Endothelial cell of umbilical vein (primary cell): Measurements from ENCODE around the gene KLHL42. TPM values are rescaled to one million over a fixed set of nuclear protein-coding genes. Genes with fewer than 3 reads are reported as not detected.

Experiments used
- BruUV-seq: library from RNA; stranded (reverse); fragments of 400-500 nt; replicated peaks from 2 replicates; lab custom pipeline; 2021; lab: Mats Ljungman, UMichigan
- CTCF ChIA-PET: fragments of 300-600, 350-600 bp; sonication (Branson Sonifier 250); formaldehyde crosslinking; loops from one replicate; lab custom pipeline; 2021; ENCODE audit warnings: antibody characterized with exemption, inconsistent platforms; lab: Charles Lee
- POLR2A ChIA-PET: fragments of 300-600, 350-600 bp; sonication (Branson Sonifier 250); formaldehyde crosslinking; loops from one replicate; lab custom pipeline; 2021; ENCODE audit warnings: antibody characterized with exemption, inconsistent platforms; lab: Charles Lee
- DNase-seq: peaks from one replicate; pipeline ENCODE4 v3.0.0-alpha.2; 2011; ENCODE audit warnings: low read depth, low spot score
- FAIRE-seq: peaks from 2 replicates; lab custom pipeline; 2011; peaks lifted over from hg19 to GRCh38; lab: Jason Lieb, UNC
- H2AFZ ChIP-seq: 2 replicates; pipeline ENCODE4 v1.6.0; 2012; ENCODE audit warnings: low read depth, low read length, control low read depth, inconsistent platforms
- H3K27ac ChIP-seq: 2 replicates; pipeline ENCODE4 v1.5.1; 2011; ENCODE audit warnings: low read depth, mild to moderate bottlenecking, control low read depth, low read length, moderate library complexity; ENCODE audit not compliant: insufficient read depth
- H3K27me3 ChIP-seq, 2 experiments: 2 replicates each; pipeline versions ENCODE4 v1.6.0 to v1.6.1; 2011; ENCODE audit warnings: low read length in 2 of 2, mixed read lengths in 1 of 2; ENCODE audit not compliant: control insufficient read depth in 2 of 2, insufficient read depth in 2 of 2
- H3K36me3 ChIP-seq, 2 experiments: 2 replicates in 1 of 2; 3 replicates in 1 of 2; pipeline ENCODE4 v1.5.1; 2011; ENCODE audit warnings: low read length in 2 of 2, mild to moderate bottlenecking in 1 of 2, moderate library complexity in 1 of 2; ENCODE audit not compliant: control insufficient read depth in 2 of 2, insufficient read depth in 2 of 2; ENCODE audit errors: extremely low read depth in 1 of 2
- H3K4me1 ChIP-seq: 3 replicates; pipeline ENCODE4 v1.5.1; 2011; ENCODE audit warnings: mild to moderate bottlenecking, low read length; ENCODE audit not compliant: control insufficient read depth, insufficient read depth; ENCODE audit errors: extremely low read depth
- H3K4me2 ChIP-seq: 2 replicates; pipeline ENCODE4 v1.6.1; 2011; ENCODE audit warnings: low read length, control low read depth, mixed read lengths; ENCODE audit not compliant: insufficient read depth
- H3K4me3 ChIP-seq, 3 experiments: fragments of 200-600 bp in 1 of 3; sonication (generic), shearing (Covaris generic) in 1 of 3; replicated peaks in 1 of 3; 2 replicates each; pipeline ENCODE4 v1.5.1; 2011 to 2016; ENCODE audit warnings: control low read depth in 3 of 3, low read length in 3 of 3, mild to moderate bottlenecking in 2 of 3, inconsistent platforms in 1 of 3, low read depth in 1 of 3, moderate library complexity in 1 of 3; ENCODE audit not compliant: insufficient read depth in 1 of 3
- H3K79me2 ChIP-seq: 2 replicates; pipeline ENCODE4 v1.6.0; 2012; ENCODE audit warnings: low read length, inconsistent platforms; ENCODE audit not compliant: control insufficient read depth, insufficient read depth
- H3K9ac ChIP-seq: replicated peaks from 2 replicates; pipeline ENCODE3; 2011; ENCODE audit warnings: low read length, control low read depth; ENCODE audit not compliant: insufficient read depth; ENCODE audit errors: extremely low read depth
- H3K9me1 ChIP-seq: replicated peaks from 3 replicates; pipeline ENCODE4 v1.6.0; 2011; ENCODE audit warnings: mild to moderate bottlenecking, low read length; ENCODE audit not compliant: control insufficient read depth, insufficient read depth; ENCODE audit errors: extremely low read depth
- H3K9me3 ChIP-seq: replicated peaks from 2 replicates; pipeline ENCODE4 v1.5.1; 2012; ENCODE audit warnings: low read length, inconsistent platforms; ENCODE audit not compliant: control insufficient read depth, insufficient read depth
- H4K20me1 ChIP-seq: replicated peaks from 2 replicates; pipeline ENCODE3; 2011; ENCODE audit warnings: mild to moderate bottlenecking, low read length; ENCODE audit not compliant: control insufficient read depth, insufficient read depth; ENCODE audit errors: extremely low read depth
- CTCF ChIP-seq, 2 donors: IDR thresholded peaks; 1 replicate in 1 of 2; 2 replicates in 1 of 2; pipeline ENCODE4 v1.5.1; 2011; ENCODE audit warnings: low read length in 2 of 2, mild to moderate bottlenecking in 2 of 2, moderate library complexity in 2 of 2, control low read depth in 1 of 2, inconsistent platforms in 1 of 2, low read depth in 1 of 2; ENCODE audit not compliant: insufficient read depth in 1 of 2; ENCODE audit errors: extremely low read depth in 1 of 2
- EZH2 ChIP-seq: IDR thresholded peaks from 2 replicates; pipeline ENCODE4 v1.6.1; 2012; ENCODE audit warnings: borderline replicate concordance, low read depth, mild to moderate bottlenecking, moderate library complexity, low read length, inconsistent platforms; ENCODE audit not compliant: severe bottlenecking
- FOS ChIP-seq: IDR thresholded peaks from 2 replicates; pipeline ENCODE4 v1.6.1; 2011; ENCODE audit warnings: mild to moderate bottlenecking, low read length, moderate library complexity, borderline replicate concordance; ENCODE audit not compliant: insufficient read depth
- GATA2 ChIP-seq: IDR thresholded peaks from 2 replicates; pipeline ENCODE4 v1.7.0; 2011; ENCODE audit warnings: low read depth, mild to moderate bottlenecking, moderate library complexity, mixed read lengths, low read length; ENCODE audit not compliant: insufficient read length, insufficient read depth
- JUN ChIP-seq: IDR thresholded peaks from 2 replicates; pipeline ENCODE4 v1.6.1; 2011; ENCODE audit warnings: borderline replicate concordance, low read depth; ENCODE audit not compliant: insufficient read length, insufficient read depth
- MAX ChIP-seq: IDR thresholded peaks from 2 replicates; pipeline ENCODE4 v1.6.1; 2011; ENCODE audit not compliant: insufficient read depth, insufficient read length
- MYC ChIP-seq: IDR thresholded peaks from one replicate; pipeline ENCODE4 v1.6.1; 2011; ENCODE audit warnings: mild to moderate bottlenecking, low read depth, low read length
- POLR2A ChIP-seq: IDR thresholded peaks from 2 replicates; pipeline ENCODE4 v1.6.1; 2012; ENCODE audit warnings: low read depth, mild to moderate bottlenecking, control low read depth, low read length
- POLR2AphosphoS5 ChIP-seq: IDR thresholded peaks from 2 replicates; pipeline ENCODE4 v1.6.1; 2012; ENCODE audit warnings: low read depth, mild to moderate bottlenecking, control low read depth, low read length, moderate library complexity; ENCODE audit not compliant: insufficient read depth
- dilution Hi-C: fragments of 300-500 bp; cut with MboI; formaldehyde crosslinking; loops from one replicate; pipeline ENCODE4 v1.15.0; 2019; ENCODE audit warnings: low sequenced_read_pairs; ENCODE audit not compliant: extremely low pct_ligation_motif_present
- intact Hi-C: fragments of 100-400 bp; cut with micrococcal nuclease; formaldehyde crosslinking; loops from one replicate; pipeline ENCODE4 v1.10.0; 2022
- polyA plus RNA-seq, 4 experiments: library from polyadenylated mRNA; depleted of rRNA in 3 of 4; stranded (reverse) in 3 of 4; unstranded in 1 of 4; fragments of >200 nt; gene quantifications; 2 replicates each; pipeline versions ENCODE4 v1.2.1 to v1.2.3, GENCODE V29; 2011 to 2012; ENCODE audit warnings: missing spikeins in 1 of 4
- total RNA-seq: library from RNA; stranded (reverse); gene quantifications from 2 replicates; pipeline ENCODE4 v1.2.3, GENCODE V29; 2021

Gene KLHL42
- total and polyA plus RNA-seq, 2 donors (not counting 3 experiments of a cell fraction or from before 2014, with no cell fraction given): 20.1 to 36.2 TPM

GRCh38 chr12:27787559-27787958 is 7.5 kb downstream of the KLHL42 start:
- POLR2A ChIA-PET: no interaction called here
- no TSS peak for BruUV-seq
- H3K79me2 ChIP-seq: peaks cover 58% of the 10 kb centered on the region
- DNase-seq (no peak), FAIRE-seq (no peak)
- H3K4me1 ChIP-seq: peaks cover 10% of the 10 kb centered on the region
- intact Hi-C loops (no loop called here), dilution Hi-C loops (no loop called here)
- H3K27me3 ChIP-seq: no peaks in the 10 kb centered on the region
- peaks cover 3% of the 10 kb centered on the region in 2 experiments for H3K36me3 ChIP-seq
- CTCF ChIA-PET: interaction anchor here (1.1 to 2.1 kb wide), 3 partner anchors 11 to 52 kb away, joined by 5 to 10 read pairs (median 7); no protein-coding TSS in a partner anchor
- H4K20me1 ChIP-seq: no peaks in the 10 kb centered on the region
- TF ChIP-seq CTCF (IDR thresholded peaks at IDR 0.05; ENCODE audit: extremely low read depth in 1 of 2, insufficient read depth in 1 of 2, low read depth in 1 of 2, low read length in 2 of 2): no peak
- no peak for TF ChIP-seq POLR2AphosphoS5
- no peak for TF ChIP-seq FOS
- no peak for TF ChIP-seq EZH2
- TF ChIP-seq JUN: no peak
- TF ChIP-seq POLR2A: no peak
- no peak for TF ChIP-seq GATA2
- TF ChIP-seq MYC: no peak
- no peak for TF ChIP-seq MAX
- no peaks in the 10 kb centered on the region for H3K9me3 ChIP-seq
- H3K27ac ChIP-seq: no peak overlapping the region
- no peak overlapping the region for H3K4me2 ChIP-seq
- no peak overlapping the region for H2AFZ ChIP-seq
- no peak overlapping the region for H3K9ac ChIP-seq
- H3K9me1 ChIP-seq: no peaks in the 10 kb centered on the region
- no peak overlapping the region for H3K4me3 ChIP-seq
